ENCODE results near the gene GRAMD1C. TPM values are rescaled to one million over a fixed set of nuclear protein-coding genes. Genes with fewer than 3 reads are reported as not detected.

GRAMD1C gene
- total RNA-seq, 1 donor, result 2.2 TPM

- Histone ChIP-seq H4K20me1 (ENCODE audit: insufficient read depth, low read length) (no peaks in the 10 kb centered on the region), H3K9me3 (ENCODE audit: low read depth, low read length) (no peaks in the 10 kb centered on the region), H3K4me2 (ENCODE audit: insufficient read depth, low read length) (peak overlapping the region; percentile 64), H3K4me3 (ENCODE audit: insufficient read depth, low read length) (no peak overlapping the region), H3K27me3 (ENCODE audit: insufficient read depth, low read length) (no peaks in the 10 kb centered on the region), H3K36me3 (ENCODE audit: insufficient read depth, low read length) (no peaks in the 10 kb centered on the region), H2AFZ (ENCODE audit: low read length) (no peak overlapping the region), H3K4me1 (ENCODE audit: insufficient read depth, low read length) (peaks cover 13% of the 10 kb centered on the region), H3K79me2 (ENCODE audit: insufficient read depth, low read length) (no peaks in the 10 kb centered on the region), H3K27ac (ENCODE audit: low read depth, low read length) (no peak overlapping the region)
- no peak for TF ChIP-seq CTCF (IDR thresholded peaks at IDR 0.05; ENCODE audit: extremely low read depth, low read depth, low read length)
- peak; percentile 6 for DNase-seq (ENCODE audit: insufficient read length, low spot score, missing footprints)
Measured at GRCh38 chr3:113831103-113831355, 7.6 kb upstream of the GRAMD1C start.

DNA sequence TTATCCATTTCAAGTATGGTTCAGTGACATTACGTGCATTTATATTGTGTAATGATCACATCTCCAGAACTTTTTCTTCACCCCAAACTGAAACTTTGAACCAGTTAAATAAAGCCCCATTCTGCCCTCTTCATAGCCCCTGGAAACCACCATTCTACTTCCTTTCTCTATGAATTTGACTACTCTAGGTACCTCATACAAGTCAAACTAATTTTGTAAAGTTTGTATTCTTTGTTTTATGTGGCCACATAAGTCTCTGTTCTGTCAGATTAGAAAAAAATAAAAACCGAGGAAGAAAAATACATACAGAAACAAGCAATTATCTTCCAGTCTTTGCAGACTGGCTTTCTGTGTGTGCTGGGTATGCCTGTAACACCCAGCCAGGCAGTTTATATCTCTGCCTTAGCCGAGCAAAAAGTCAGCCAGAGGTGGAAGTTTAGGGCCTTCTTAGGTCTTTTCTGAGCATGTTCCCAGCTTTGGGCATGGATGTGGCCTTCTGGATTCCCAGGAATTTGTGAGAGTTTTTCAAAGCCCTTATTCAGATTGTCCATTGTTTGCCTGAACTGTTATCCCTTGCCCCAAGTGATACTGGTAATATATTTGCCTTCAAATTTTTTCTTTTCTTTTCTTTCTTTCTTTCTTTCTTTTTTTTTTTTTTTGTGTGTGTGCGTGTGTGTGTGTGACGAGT lies 6.0 kb upstream of the GRAMD1C start:
- no peaks in the 10 kb centered on the region for H3K79me2 ChIP-seq (ENCODE audit: insufficient read depth, low read length)
- TF ChIP-seq CTCF (IDR thresholded peaks at IDR 0.05; ENCODE audit: extremely low read depth, low read depth, low read length), result no peak
- no peaks in the 10 kb centered on the region for H3K36me3 ChIP-seq (ENCODE audit: insufficient read depth, low read length)
- peak overlapping the region; percentile 61 for H2AFZ ChIP-seq (ENCODE audit: low read length)
- H4K20me1 ChIP-seq (ENCODE audit: insufficient read depth, low read length), result no peaks in the 10 kb centered on the region
- H3K27me3 ChIP-seq (ENCODE audit: insufficient read depth, low read length), result no peaks in the 10 kb centered on the region
- no peak overlapping the region for H3K4me2 ChIP-seq (ENCODE audit: insufficient read depth, low read length)
- H3K9me3 ChIP-seq (ENCODE audit: low read depth, low read length), result no peaks in the 10 kb centered on the region
- no peak for DNase-seq (ENCODE audit: insufficient read length, low spot score, missing footprints)
- H3K4me3 ChIP-seq (ENCODE audit: insufficient read depth, low read length), result no peak overlapping the region
- peak overlapping the region; percentile 40 for H3K27ac ChIP-seq (ENCODE audit: low read depth, low read length)
- peaks cover 13% of the 10 kb centered on the region for H3K4me1 ChIP-seq (ENCODE audit: insufficient read depth, low read length)

- Histone ChIP-seq H3K4me2 (ENCODE audit: insufficient read depth, low read length) (no peak overlapping the region), H3K27me3 (ENCODE audit: insufficient read depth, low read length) (no peaks in the 10 kb centered on the region), H2AFZ (ENCODE audit: low read length) (no peak overlapping the region), H3K79me2 (ENCODE audit: insufficient read depth, low read length) (no peaks in the 10 kb centered on the region), H4K20me1 (ENCODE audit: insufficient read depth, low read length) (no peaks in the 10 kb centered on the region), H3K27ac (ENCODE audit: low read depth, low read length) (no peak overlapping the region), H3K9me3 (ENCODE audit: low read depth, low read length) (no peaks in the 10 kb centered on the region), H3K36me3 (ENCODE audit: insufficient read depth, low read length) (no peaks in the 10 kb centered on the region), H3K4me3 (ENCODE audit: insufficient read depth, low read length) (no peak overlapping the region), H3K4me1 (ENCODE audit: insufficient read depth, low read length) (peaks cover 12% of the 10 kb centered on the region)
- DNase-seq (ENCODE audit: insufficient read length, low spot score, missing footprints), result no peak
- no peak for TF ChIP-seq CTCF (IDR thresholded peaks at IDR 0.05; ENCODE audit: extremely low read depth, low read depth, low read length)
Measured at GRCh38 chr3:113834983-113835382, 3.6 kb upstream of the GRAMD1C start.

GRCh38 chr3:113839551-113839950 lies 963 bp downstream of the GRAMD1C start:
- peak overlapping the region; percentile 86 for H3K4me3 ChIP-seq (ENCODE audit: insufficient read depth, low read length)
- no peak overlapping the region for H3K27ac ChIP-seq (ENCODE audit: low read depth, low read length)
- peak overlapping the region; percentile 98 for H3K4me2 ChIP-seq (ENCODE audit: insufficient read depth, low read length)
- no peak for TF ChIP-seq CTCF (IDR thresholded peaks at IDR 0.05; ENCODE audit: extremely low read depth, low read depth, low read length)
- no peaks in the 10 kb centered on the region for H3K79me2 ChIP-seq (ENCODE audit: insufficient read depth, low read length)
- no peaks in the 10 kb centered on the region for H3K27me3 ChIP-seq (ENCODE audit: insufficient read depth, low read length)
- H4K20me1 ChIP-seq (ENCODE audit: insufficient read depth, low read length), result no peaks in the 10 kb centered on the region
- no peaks in the 10 kb centered on the region for H3K36me3 ChIP-seq (ENCODE audit: insufficient read depth, low read length)
- peak overlapping the region; percentile 99 for H2AFZ ChIP-seq (ENCODE audit: low read length)
- no peaks in the 10 kb centered on the region for H3K4me1 ChIP-seq (ENCODE audit: insufficient read depth, low read length)
- H3K9me3 ChIP-seq (ENCODE audit: low read depth, low read length), result no peaks in the 10 kb centered on the region
- peak; percentile 58 for DNase-seq (ENCODE audit: insufficient read length, low spot score, missing footprints)
